MV-4-11 (cell line): Measurements from ENCODE around the gene RANBP10.

Source experiments
- DNase-seq: peaks from one replicate; lab custom pipeline; 2025; lab: John Stamatoyannopoulos, UW

RANBP10 gene

GRCh38 chr16:67676516-67676915, 129.8 kb downstream of the RANBP10 start:
- DNase-seq: no peak

GRCh38 chr16:67675999-67676398, 130.4 kb downstream of the RANBP10 start:
- DNase-seq: no peak

- no peak for DNase-seq
These were observed 130.8 kb downstream of the RANBP10 start for GRCh38 chr16:67675579-67675935.

- no peak for DNase-seq
These were observed 131.3 kb downstream of the RANBP10 start for GRCh38 chr16:67674851-67675578.

- DNase-seq: peak; percentile 60
These were observed 132.4 kb downstream of the RANBP10 start for GRCh38 chr16:67673712-67674580.
